ENCODE measurements around the gene TMEM207.
A peak's percentile ranks its signal among the peaks of the same experiment; 100 is the strongest.

Gene TMEM207

DNA sequence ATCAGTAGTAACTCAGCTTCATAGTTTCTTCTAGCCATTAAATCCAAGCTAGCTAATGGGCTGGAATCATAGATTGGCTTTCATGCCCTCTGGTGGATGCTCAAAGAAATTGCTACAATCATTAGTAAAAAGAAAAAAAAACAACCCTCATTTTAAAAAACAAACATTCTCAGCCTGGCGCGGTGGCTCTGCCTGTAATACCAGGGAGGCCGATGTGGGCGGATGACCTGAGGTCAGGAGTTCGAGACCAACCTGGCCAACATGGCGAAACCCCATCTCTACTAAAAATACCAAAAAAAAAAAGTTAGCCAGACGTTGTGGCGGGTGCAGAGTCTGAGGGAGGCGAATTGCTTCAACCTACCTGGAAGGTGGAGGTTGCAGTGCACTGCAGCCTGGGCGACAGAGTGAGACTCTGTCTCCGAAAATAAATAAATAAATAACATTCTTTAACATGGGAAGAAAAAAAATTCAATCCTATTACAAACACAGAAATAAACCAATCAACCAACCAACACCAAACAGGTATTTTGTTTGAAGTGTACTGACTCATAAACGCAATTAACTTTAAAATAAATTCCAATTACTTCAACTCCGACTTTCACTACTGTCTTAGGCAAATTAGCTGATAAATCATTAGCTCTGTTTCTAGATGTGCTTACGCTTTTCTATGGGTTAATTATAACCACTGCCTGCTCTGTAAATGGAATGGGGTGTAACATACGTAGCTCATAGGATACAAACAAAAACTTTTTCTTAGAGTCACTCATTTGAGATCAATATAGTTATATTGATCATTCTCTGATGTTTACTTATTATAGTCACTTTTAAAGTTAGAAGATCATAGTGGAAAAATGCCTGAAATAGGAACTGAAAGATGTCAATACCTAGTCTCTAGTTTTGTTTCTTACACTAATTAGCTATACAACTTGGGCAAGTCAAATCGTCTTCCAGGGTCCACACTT, 24.9 kb downstream of the TMEM207 start:
- H3K27ac ChIP-seq (replicated peaks): no peak overlapping the region
- DNase-seq (ENCODE audit: low read depth in 1 of 2, low spot score in 1 of 2): peak; percentile 25 to 42
- no peaks in the 10 kb centered on the region for H3K27me3 ChIP-seq (ENCODE audit: insufficient read depth, poor library complexity, severe bottlenecking)
- no peak overlapping the region for H3K4me3 ChIP-seq (replicated peaks; ENCODE audit: insufficient read depth, low read length)
- no peak for TF ChIP-seq SPI1 (IDR thresholded peaks at IDR 0.05; ENCODE audit: borderline replicate concordance, low read depth)
- TF ChIP-seq, protein P1, sequence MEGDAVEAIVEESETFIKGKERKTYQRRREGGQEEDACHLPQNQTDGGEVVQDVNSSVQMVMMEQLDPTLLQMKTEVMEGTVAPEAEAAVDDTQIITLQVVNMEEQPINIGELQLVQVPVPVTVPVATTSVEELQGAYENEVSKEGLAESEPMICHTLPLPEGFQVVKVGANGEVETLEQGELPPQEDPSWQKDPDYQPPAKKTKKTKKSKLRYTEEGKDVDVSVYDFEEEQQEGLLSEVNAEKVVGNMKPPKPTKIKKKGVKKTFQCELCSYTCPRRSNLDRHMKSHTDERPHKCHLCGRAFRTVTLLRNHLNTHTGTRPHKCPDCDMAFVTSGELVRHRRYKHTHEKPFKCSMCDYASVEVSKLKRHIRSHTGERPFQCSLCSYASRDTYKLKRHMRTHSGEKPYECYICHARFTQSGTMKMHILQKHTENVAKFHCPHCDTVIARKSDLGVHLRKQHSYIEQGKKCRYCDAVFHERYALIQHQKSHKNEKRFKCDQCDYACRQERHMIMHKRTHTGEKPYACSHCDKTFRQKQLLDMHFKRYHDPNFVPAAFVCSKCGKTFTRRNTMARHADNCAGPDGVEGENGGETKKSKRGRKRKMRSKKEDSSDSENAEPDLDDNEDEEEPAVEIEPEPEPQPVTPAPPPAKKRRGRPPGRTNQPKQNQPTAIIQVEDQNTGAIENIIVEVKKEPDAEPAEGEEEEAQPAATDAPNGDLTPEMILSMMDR (IDR thresholded peaks at IDR 0.05; ENCODE audit: insufficient read depth, low read length): peak; percentile 24

- Histone ChIP-seq H3K4me3 (replicated peaks; ENCODE audit: insufficient read depth, low read length) (no peak overlapping the region), H3K27me3 (ENCODE audit: insufficient read depth, poor library complexity, severe bottlenecking) (no peaks in the 10 kb centered on the region), H3K27ac (replicated peaks) (no peak overlapping the region)
- DNase-seq (ENCODE audit: low read depth in 1 of 2, low spot score in 1 of 2): no peak
- TF ChIP-seq GABPA (IDR thresholded peaks at IDR 0.05; ENCODE audit: low read depth): no peak
- TF ChIP-seq, protein P1 (IDR thresholded peaks at IDR 0.05; ENCODE audit: insufficient read depth, low read length): no peak
- TF ChIP-seq SPI1 (IDR thresholded peaks at IDR 0.05; ENCODE audit: borderline replicate concordance, low read depth): no peak
- TF ChIP-seq POLR2AphosphoS5 (IDR thresholded peaks at IDR 0.05; ENCODE audit: low read depth): no peak
- TF ChIP-seq REST (IDR thresholded peaks at IDR 0.05; ENCODE audit: insufficient replicate concordance, low read depth): no peak
These were observed 25.6 kb downstream of the TMEM207 start for GRCh38 chr3:190424108-190424477.

- Histone ChIP-seq H3K4me3 (replicated peaks; ENCODE audit: insufficient read depth, low read length) (no peak overlapping the region), H3K27ac (replicated peaks) (no peak overlapping the region), H3K27me3 (ENCODE audit: insufficient read depth, poor library complexity, severe bottlenecking) (no peaks in the 10 kb centered on the region)
- DNase-seq (ENCODE audit: low read depth in 1 of 2, low spot score in 1 of 2): no peak
- TF ChIP-seq POLR2AphosphoS5 (IDR thresholded peaks at IDR 0.05; ENCODE audit: low read depth) (no peak), SPI1 (IDR thresholded peaks at IDR 0.05; ENCODE audit: borderline replicate concordance, low read depth) (no peak), REST (IDR thresholded peaks at IDR 0.05; ENCODE audit: insufficient replicate concordance, low read depth) (no peak), GABPA (IDR thresholded peaks at IDR 0.05; ENCODE audit: low read depth) (no peak)
- TF ChIP-seq, protein P1 (IDR thresholded peaks at IDR 0.05; ENCODE audit: insufficient read depth, low read length): no peak
These were observed 35.4 kb downstream of the TMEM207 start for GRCh38 chr3:190414297-190414696.
